ENCODE data around the gene KDF1. TPM values are rescaled to one million over a fixed set of nuclear protein-coding genes. Genes with fewer than 3 reads are reported as not detected.

The KDF1 gene
- total RNA-seq, 1 experiment from 2014 or later = 8.8 TPM

DNA sequence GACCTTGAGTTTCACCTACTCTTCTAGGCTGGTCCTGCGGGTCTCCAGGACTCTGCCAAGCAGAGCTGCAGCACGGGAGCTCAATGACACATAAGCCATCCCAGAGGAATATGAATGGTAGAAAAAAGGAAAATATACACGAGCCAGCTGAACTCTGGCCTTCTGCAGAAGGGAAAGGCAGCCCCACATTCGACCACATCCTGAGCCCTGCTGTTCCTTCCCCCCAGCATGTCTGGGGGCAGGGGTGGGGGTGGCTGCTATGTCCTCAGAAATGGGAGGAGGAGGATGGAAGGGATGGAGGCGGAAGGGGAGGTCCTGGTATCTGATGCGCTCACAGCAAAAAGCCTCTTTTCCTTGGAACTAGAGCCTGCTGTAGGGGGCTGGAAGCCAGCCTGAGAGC lies 12.1 kb upstream of the KDF1 start:
- no peaks in the 10 kb centered on the region for H3K4me1 Mint-ChIP-seq (ENCODE audit: insufficient read depth, unreplicated experiment)
- H3K9me3 Mint-ChIP-seq (ENCODE audit: unreplicated experiment) = no peaks in the 10 kb centered on the region
- TF ChIP-seq, protein P1, sequence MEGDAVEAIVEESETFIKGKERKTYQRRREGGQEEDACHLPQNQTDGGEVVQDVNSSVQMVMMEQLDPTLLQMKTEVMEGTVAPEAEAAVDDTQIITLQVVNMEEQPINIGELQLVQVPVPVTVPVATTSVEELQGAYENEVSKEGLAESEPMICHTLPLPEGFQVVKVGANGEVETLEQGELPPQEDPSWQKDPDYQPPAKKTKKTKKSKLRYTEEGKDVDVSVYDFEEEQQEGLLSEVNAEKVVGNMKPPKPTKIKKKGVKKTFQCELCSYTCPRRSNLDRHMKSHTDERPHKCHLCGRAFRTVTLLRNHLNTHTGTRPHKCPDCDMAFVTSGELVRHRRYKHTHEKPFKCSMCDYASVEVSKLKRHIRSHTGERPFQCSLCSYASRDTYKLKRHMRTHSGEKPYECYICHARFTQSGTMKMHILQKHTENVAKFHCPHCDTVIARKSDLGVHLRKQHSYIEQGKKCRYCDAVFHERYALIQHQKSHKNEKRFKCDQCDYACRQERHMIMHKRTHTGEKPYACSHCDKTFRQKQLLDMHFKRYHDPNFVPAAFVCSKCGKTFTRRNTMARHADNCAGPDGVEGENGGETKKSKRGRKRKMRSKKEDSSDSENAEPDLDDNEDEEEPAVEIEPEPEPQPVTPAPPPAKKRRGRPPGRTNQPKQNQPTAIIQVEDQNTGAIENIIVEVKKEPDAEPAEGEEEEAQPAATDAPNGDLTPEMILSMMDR (IDR thresholded peaks at IDR 0.05; ENCODE audit: unreplicated experiment) = no peak
- BruUV-seq (replicated peaks) = no TSS peak
- ChIA-PET CTCF (interaction anchor here (1.1 kb wide), 1 partner anchor 13 kb away, joined by 3 read pairs; no protein-coding TSS in a partner anchor), POLR2A (no interaction called here)
- H3K4me3 Mint-ChIP-seq (ENCODE audit: unreplicated experiment) = no peak overlapping the region
- intact Hi-C loops (cut with micrococcal nuclease) = no loop called here
- H3K36me3 Mint-ChIP-seq (ENCODE audit: insufficient read depth, unreplicated experiment) = no peaks in the 10 kb centered on the region
- no peak overlapping the region for H3K27ac Mint-ChIP-seq (ENCODE audit: low read depth, unreplicated experiment)
- H3K27me3 Mint-ChIP-seq (ENCODE audit: insufficient read depth, unreplicated experiment) = no peaks in the 10 kb centered on the region
- DNase-seq (ENCODE audit: unreplicated experiment) = no peak

DNA sequence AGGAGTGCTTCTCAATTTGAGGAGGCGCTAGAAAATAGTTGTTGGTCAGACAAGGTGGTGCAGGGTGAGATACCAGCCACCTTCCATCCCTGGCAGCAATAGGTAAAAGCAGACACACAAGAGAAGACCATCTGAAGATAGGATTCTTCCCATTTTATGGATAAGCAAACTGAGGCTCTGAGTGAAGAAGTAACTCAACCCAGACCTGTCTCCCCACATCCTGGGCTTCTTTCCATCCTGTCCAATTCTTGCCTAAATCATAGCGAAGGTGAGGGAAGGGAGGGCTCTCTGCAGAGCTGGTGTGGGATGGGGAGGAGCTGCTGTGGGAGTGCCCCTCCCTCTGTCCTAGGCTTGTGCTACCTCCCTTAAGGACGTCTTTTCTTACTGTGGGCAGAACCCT lies 11.3 kb upstream of the KDF1 start:
- intact Hi-C loops (cut with micrococcal nuclease) = no loop called here
- POLR2A ChIA-PET = no interaction called here
- BruUV-seq (replicated peaks) = no TSS peak
- CTCF ChIA-PET = interaction anchor here (1.1 kb wide), 1 partner anchor 14 kb away, joined by 3 read pairs; no protein-coding TSS in a partner anchor
- peaks cover 3% of the 10 kb centered on the region for H3K4me1 Mint-ChIP-seq (ENCODE audit: insufficient read depth, unreplicated experiment)
- DNase-seq (ENCODE audit: unreplicated experiment) = no peak
- H3K27ac Mint-ChIP-seq (ENCODE audit: low read depth, unreplicated experiment) = no peak overlapping the region
- TF ChIP-seq, protein P1 (IDR thresholded peaks at IDR 0.05; ENCODE audit: unreplicated experiment) = no peak
- H3K4me3 Mint-ChIP-seq (ENCODE audit: unreplicated experiment) = no peak overlapping the region
- no peaks in the 10 kb centered on the region for H3K9me3 Mint-ChIP-seq (ENCODE audit: unreplicated experiment)
- H3K36me3 Mint-ChIP-seq (ENCODE audit: insufficient read depth, unreplicated experiment) = no peaks in the 10 kb centered on the region
- no peaks in the 10 kb centered on the region for H3K27me3 Mint-ChIP-seq (ENCODE audit: insufficient read depth, unreplicated experiment)

DNA sequence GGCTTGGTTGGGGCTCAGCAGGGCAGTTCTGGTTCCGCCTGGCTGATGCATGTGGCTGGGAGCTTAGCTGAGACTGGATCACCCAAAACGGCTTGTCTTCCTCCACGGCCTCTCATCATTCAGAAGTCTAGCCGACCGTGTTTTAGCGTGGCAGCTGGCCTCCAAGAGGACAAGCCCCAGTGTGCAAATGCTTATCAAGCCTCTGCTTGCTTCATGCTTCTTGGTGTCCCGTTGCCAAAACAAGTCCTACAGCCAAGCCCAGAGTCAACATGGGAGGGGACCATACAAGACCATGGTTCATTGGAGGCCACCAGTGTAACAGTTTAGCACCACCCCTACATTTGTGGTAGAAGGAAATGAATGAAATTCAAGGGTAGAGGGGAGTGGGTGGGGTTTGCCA lies 10.5 kb upstream of the KDF1 start:
- H3K4me3 Mint-ChIP-seq (ENCODE audit: unreplicated experiment) = no peak overlapping the region
- no peaks in the 10 kb centered on the region for H3K27me3 Mint-ChIP-seq (ENCODE audit: insufficient read depth, unreplicated experiment)
- H3K4me1 Mint-ChIP-seq (ENCODE audit: insufficient read depth, unreplicated experiment) = peaks cover 6% of the 10 kb centered on the region
- no peaks in the 10 kb centered on the region for H3K9me3 Mint-ChIP-seq (ENCODE audit: unreplicated experiment)
- POLR2A ChIA-PET = no interaction called here
- TF ChIP-seq, protein P1 (IDR thresholded peaks at IDR 0.05; ENCODE audit: unreplicated experiment) = no peak
- DNase-seq (ENCODE audit: unreplicated experiment) = no peak
- H3K36me3 Mint-ChIP-seq (ENCODE audit: insufficient read depth, unreplicated experiment) = no peaks in the 10 kb centered on the region
- no peak overlapping the region for H3K27ac Mint-ChIP-seq (ENCODE audit: low read depth, unreplicated experiment)
- no TSS peak for BruUV-seq (replicated peaks)
- intact Hi-C loops (cut with micrococcal nuclease) = no loop called here
- CTCF ChIA-PET = no interaction called here

DNA sequence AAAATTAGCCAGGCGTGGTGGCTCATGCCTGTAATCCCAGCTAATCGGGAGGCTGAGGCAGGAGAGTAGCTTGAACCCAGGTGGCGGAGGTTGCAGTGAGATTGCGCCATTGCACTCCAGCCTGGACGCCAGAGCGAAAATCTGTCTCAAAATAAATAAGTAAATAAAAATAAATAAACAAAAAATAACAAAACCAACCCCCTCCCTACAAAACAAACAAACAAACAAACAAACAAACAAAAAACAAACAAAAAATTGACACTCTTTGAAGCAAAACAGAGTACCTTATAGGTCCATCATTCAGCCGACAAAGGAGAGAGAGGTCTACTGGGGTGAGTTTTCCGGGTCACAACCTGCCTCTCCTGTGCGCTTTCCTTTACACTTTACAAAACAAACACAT lies 5.4 kb upstream of the KDF1 start:
- ChIA-PET POLR2A (interaction anchor here (0.8 to 2.9 kb wide), 3 partner anchors 30 to 69 kb away, joined by 3 to 40 read pairs (median 5); partner anchors contain the start of gene TRNP1), CTCF (interaction anchor here (1.3 to 5.0 kb wide), 6 partner anchors 13 to 318 kb away, joined by 3 to 72 read pairs (median 24); partner anchors contain the start of gene TRNP1)
- Mint-ChIP-seq H3K9me3 (ENCODE audit: unreplicated experiment) (no peaks in the 10 kb centered on the region), H3K4me1 (ENCODE audit: insufficient read depth, unreplicated experiment) (peaks cover 34% of the 10 kb centered on the region), H3K36me3 (ENCODE audit: insufficient read depth, unreplicated experiment) (peaks cover 4% of the 10 kb centered on the region), H3K27ac (ENCODE audit: low read depth, unreplicated experiment) (no peak overlapping the region), H3K4me3 (ENCODE audit: unreplicated experiment) (no peak overlapping the region), H3K27me3 (ENCODE audit: insufficient read depth, unreplicated experiment) (no peaks in the 10 kb centered on the region)
- BruUV-seq (replicated peaks) = no TSS peak
- DNase-seq (ENCODE audit: unreplicated experiment) = no peak
- intact Hi-C loops (cut with micrococcal nuclease) = no loop called here
- TF ChIP-seq, protein P1 (IDR thresholded peaks at IDR 0.05; ENCODE audit: unreplicated experiment) = no peak
